Heart right ventricle (tissue), 16 donors: Measurements from ENCODE around the gene CYP24A1. TPM values are rescaled to one million over a fixed set of nuclear protein-coding genes. Genes with fewer than 3 reads are reported as not detected.
A peak's percentile ranks its signal among the peaks of the same experiment; 100 is the strongest.

Source experiments
- ATAC-seq, 8 donors: fragments of 200-7000 bp; cut with Tn5 transposase; one replicate each; pipeline ENCODE4 v1.9.1; 2020; ENCODE audit warnings: mild to moderate bottlenecking in 8 of 8, moderate library complexity in 8 of 8, moderate number of reproducible peaks in 1 of 8
- DNase-seq, 2 donors: peaks; one replicate each; pipeline ENCODE4 v3.0.0-alpha.2; 2020
- H3K27ac ChIP-seq, 10 donors: fragments of 200-600 bp; sonication (generic) in 2 of 10; one replicate each; pipeline versions ENCODE4 v1.5.0 to v1.8.0; 2020 to 2022; ENCODE audit warnings: mild to moderate bottlenecking in 3 of 10
- H3K27me3 ChIP-seq, 7 donors: fragments of 200-600 bp; one replicate each; pipeline ENCODE4 v1.8.0; 2021 to 2022; ENCODE audit warnings: mild to moderate bottlenecking in 2 of 7
- H3K36me3 ChIP-seq, 9 donors: fragments of 200-600 bp; sonication (generic) in 1 of 9; one replicate each; pipeline versions ENCODE4 v1.5.0 to v1.8.0; 2020 to 2022; ENCODE audit warnings: mild to moderate bottlenecking in 2 of 9
- H3K4me1 ChIP-seq, 9 donors: fragments of 200-600 bp; sonication (generic) in 1 of 9; one replicate each; pipeline versions ENCODE4 v1.5.0 to v1.8.0; 2020 to 2022; ENCODE audit warnings: mild to moderate bottlenecking in 4 of 9
- H3K4me3 ChIP-seq, 10 donors: fragments of 200-600 bp; sonication (generic) in 2 of 10; one replicate each; pipeline versions ENCODE4 v1.5.0 to v1.8.0; 2020 to 2022; ENCODE audit warnings: mild to moderate bottlenecking in 7 of 10, moderate library complexity in 2 of 10
- H3K9me3 ChIP-seq, 11 donors: fragments of 200-600 bp in 10 of 11; sonication (generic) in 2 of 11; one replicate each; pipeline versions ENCODE4 v1.5.0 to v1.8.0; 2013 to 2022; ENCODE audit warnings: mild to moderate bottlenecking in 2 of 11, control low read depth in 1 of 11, moderate library complexity in 1 of 11
- WGBS, 2 donors: extraction: QIAGEN DNeasy Blood & Tissue Kit; methylation state at CpG; one replicate each; pipeline ENCODE4 v1.1.7; 2013; ENCODE audit warnings: inconsistent platforms in 1 of 2; 5-methylcytosine and 5-hydroxymethylcytosine counted together
- intact Hi-C, 10 donors: fragments of 100-400 bp; cut with DNase I; formaldehyde crosslinking; loops; one replicate each; pipeline versions ENCODE4 v1.11.1 to v1.14.2; 2022
- polyA plus RNA-seq, 2 donors: library from polyadenylated mRNA; stranded (reverse); fragments of 200-250 nt; gene quantifications; one replicate each; pipeline ENCODE4 v1.2.3, GENCODE V29; 2013
- total RNA-seq, 10 donors: library from RNA; stranded (reverse); fragmentation: NEBNext Ultra II Directional in 3 of 10; extraction: Animal tissue kit (Norgen Biotek cat#: 25700) in 3 of 10; gene quantifications; one replicate each; pipeline versions ENCODE4 v1.2.1 to v1.2.4, GENCODE V29; 2021 to 2023
- TF ChIP-seq, protein P1 (sequence below), 9 donors: fragments of 200-600 bp; sonication (generic) in 2 of 9; IDR thresholded peaks; one replicate each; pipeline versions ENCODE4 v1.5.0 to v1.8.0; 2021 to 2022; ENCODE audit warnings: antibody characterized with exemption in 9 of 9, mild to moderate bottlenecking in 5 of 9, moderate library complexity in 1 of 9
- donor health status: Arrhythmogenic right ventricular cardiomyopathy.
- donor health status: ischemic (EF 13 %, LVEDD 7.1; RV severe dilation, severe dysfunction).
- donor health status: healthy with polysubstance abuse.
- donor health status: DM: no; HTN: yes; CAD: no.
- donor health status: DM: no; HTN: no; CAD: no.
- donor health status: ischemic (EF 25% LVEDD 6.9; RV normal size, moderate dysfunction).
- donor health status: ischemic (EF 25% LVEDD 5.7; RV mildly dilated, moderate dysfunction).
- donor health status: healthy.
- donor health status: DM: yes; HTN: yes; CAD: no.
- donor health status: Ischemic cardiomyopathy.
- donor health status: ischemic (EF 35%, LVEDD 5.7; RV mildly dilated, moderate dysfunction).
- donor health status: nonischemic (EF 11% LVEDD 7.7; RV severe dilation, severe dysfunction).
- donor health status: DM: yes; HTN: yes; CAD: no.
- donor health status: PGD.
- donor health status: ischemic (EF 29% LVEDD 5.4; RV normal size, mild dysfunction).
- donor health status: nonischemic (EF 23%, LVEDD 6.1; RV moderate dilation, normal function).

The CYP24A1 gene
- total and polyA plus RNA-seq, 12 donors, result not detected

DNA sequence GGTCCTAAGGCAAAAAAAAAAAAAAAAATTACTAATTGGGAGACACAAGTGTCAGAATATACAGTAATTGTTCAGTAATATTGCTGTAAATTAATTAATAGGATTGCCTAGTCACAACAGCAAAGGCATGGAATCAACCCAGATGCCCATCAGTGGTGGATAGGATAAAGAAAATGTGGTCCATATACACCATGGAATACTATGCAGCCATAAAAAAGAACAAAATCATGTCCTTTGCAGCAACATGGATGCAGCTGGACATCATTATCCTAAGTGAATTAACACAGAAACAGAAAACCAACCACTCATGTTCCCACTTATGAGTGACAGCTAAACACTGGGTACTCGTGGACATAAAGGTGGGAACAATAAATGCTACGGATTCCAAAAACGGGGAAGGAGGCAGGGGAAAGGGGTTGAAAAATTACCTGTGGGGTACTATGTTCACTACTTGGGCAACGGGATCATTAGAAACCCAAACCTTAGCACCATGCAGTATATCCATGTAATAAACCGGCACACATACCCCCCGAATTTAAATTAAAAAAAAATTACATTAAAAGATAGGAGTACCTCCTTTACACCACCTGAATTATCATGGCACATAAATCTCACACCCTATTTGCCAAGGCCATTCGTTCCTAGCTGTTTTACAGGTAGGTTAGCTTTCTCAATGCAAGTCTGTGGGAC is 33.4 kb upstream of the CYP24A1 start:
- WGBS, 2 donors, result 64 to 65% methylated on average over 7 of the region's 7 CpGs
- no peaks in the 10 kb centered on the region for H3K27me3 ChIP-seq
- no peaks in the 10 kb centered on the region for H3K9me3 ChIP-seq
- peak overlapping the region in 9 of 10 donors; percentile 82 to 99 (median 93) for H3K4me3 ChIP-seq
- TF ChIP-seq, protein P1, sequence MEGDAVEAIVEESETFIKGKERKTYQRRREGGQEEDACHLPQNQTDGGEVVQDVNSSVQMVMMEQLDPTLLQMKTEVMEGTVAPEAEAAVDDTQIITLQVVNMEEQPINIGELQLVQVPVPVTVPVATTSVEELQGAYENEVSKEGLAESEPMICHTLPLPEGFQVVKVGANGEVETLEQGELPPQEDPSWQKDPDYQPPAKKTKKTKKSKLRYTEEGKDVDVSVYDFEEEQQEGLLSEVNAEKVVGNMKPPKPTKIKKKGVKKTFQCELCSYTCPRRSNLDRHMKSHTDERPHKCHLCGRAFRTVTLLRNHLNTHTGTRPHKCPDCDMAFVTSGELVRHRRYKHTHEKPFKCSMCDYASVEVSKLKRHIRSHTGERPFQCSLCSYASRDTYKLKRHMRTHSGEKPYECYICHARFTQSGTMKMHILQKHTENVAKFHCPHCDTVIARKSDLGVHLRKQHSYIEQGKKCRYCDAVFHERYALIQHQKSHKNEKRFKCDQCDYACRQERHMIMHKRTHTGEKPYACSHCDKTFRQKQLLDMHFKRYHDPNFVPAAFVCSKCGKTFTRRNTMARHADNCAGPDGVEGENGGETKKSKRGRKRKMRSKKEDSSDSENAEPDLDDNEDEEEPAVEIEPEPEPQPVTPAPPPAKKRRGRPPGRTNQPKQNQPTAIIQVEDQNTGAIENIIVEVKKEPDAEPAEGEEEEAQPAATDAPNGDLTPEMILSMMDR (IDR thresholded peaks at IDR 0.05), result no peak
- no peak for DNase-seq
- no peaks in the 10 kb centered on the region for H3K36me3 ChIP-seq
- H3K27ac ChIP-seq, result peak overlapping the region in 8 of 10 donors; percentile 94 to 100 (median 99)
- intact Hi-C loops, result loop anchor here in 2 of 10 donors (5.0 to 10.0 kb wide), 3 partner anchors 262 to 632 kb away; no protein-coding TSS in a partner anchor
- peaks cover 0 to 27% (median 22%) of the 10 kb centered on the region in 9 donors for H3K4me1 ChIP-seq
- no peak for ATAC-seq

- Histone ChIP-seq H3K4me3 (no peak overlapping the region), H3K27me3 (peaks cover 0 to 3% (median 0%) of the 10 kb centered on the region in 7 donors), H3K36me3 (no peaks in the 10 kb centered on the region), H3K27ac (no peak overlapping the region), H3K4me1 (peaks cover 0 to 22% (median 18%) of the 10 kb centered on the region in 9 donors), H3K9me3 (no peaks in the 10 kb centered on the region)
- intact Hi-C loops, result loop anchor here in 2 of 10 donors (5.0 to 10.0 kb wide), 3 partner anchors 261 to 631 kb away; no protein-coding TSS in a partner anchor
- DNase-seq (no peak), ATAC-seq (no peak)
- WGBS, 2 donors, result 75 to 79% methylated on average over 8 of the region's 8 CpGs
- TF ChIP-seq, protein P1 (IDR thresholded peaks at IDR 0.05), result no peak
These were observed 31.7 kb upstream of the CYP24A1 start for GRCh38 chr20:54205450-54205849.

- no peak for ATAC-seq
- H3K9me3 ChIP-seq, result no peaks in the 10 kb centered on the region
- no peaks in the 10 kb centered on the region for H3K36me3 ChIP-seq
- H3K27ac ChIP-seq, result no peak overlapping the region
- peaks cover 0 to 15% (median 9%) of the 10 kb centered on the region in 9 donors for H3K4me1 ChIP-seq
- intact Hi-C loops, result loop anchor here in 3 of 10 donors (5.0 to 10.0 kb wide), 3 partner anchors 107 to 630 kb away; no protein-coding TSS in a partner anchor
- H3K4me3 ChIP-seq, result no peak overlapping the region
- DNase-seq, result no peak
- H3K27me3 ChIP-seq, result peaks cover 0 to 3% (median 0%) of the 10 kb centered on the region in 7 donors
- WGBS, 2 donors, result 86 to 93% methylated on average over 5 of the region's 5 CpGs
- TF ChIP-seq, protein P1 (IDR thresholded peaks at IDR 0.05), result no peak
These were observed 30.7 kb upstream of the CYP24A1 start for GRCh38 chr20:54204481-54204880.

- Histone ChIP-seq H3K27ac (no peak overlapping the region), H3K27me3 (peaks cover 0 to 3% (median 0%) of the 10 kb centered on the region in 7 donors), H3K4me1 (peaks cover 0 to 10% (median 5%) of the 10 kb centered on the region in 9 donors), H3K36me3 (no peaks in the 10 kb centered on the region), H3K9me3 (no peaks in the 10 kb centered on the region), H3K4me3 (no peak overlapping the region)
- TF ChIP-seq, protein P1 (IDR thresholded peaks at IDR 0.05), result no peak
- 69 to 75% methylated on average over 6 of the region's 6 CpGs for WGBS, 2 donors
- DNase-seq (no peak), ATAC-seq (no peak)
- intact Hi-C loops, result loop anchor here in 3 of 10 donors (5.0 to 10.0 kb wide), 3 partner anchors 107 to 629 kb away; no protein-coding TSS in a partner anchor
These were observed 30.3 kb upstream of the CYP24A1 start for GRCh38 chr20:54204063-54204462.
